Stimulated activated CD8-positive, alpha-beta memory T cell treated with anti-CD3 and anti-CD28 coated beads, Interleukin-2, amount 100 ng/mL, for 1 hour (primary cell): ENCODE measurements around the gene SF3B1.
"Not testable (repeated sequence)": the region's sequence is repeated elsewhere in the genome, so short reads cannot be mapped to it uniquely, and the experiment has no call there.

Experiments used
- DNase-seq, 2 donors: peaks; one replicate each; pipeline ENCODE4 v3.0.0-alpha.2; 2020; ENCODE audit warnings: low read depth in 2 of 2

SF3B1 gene

GRCh38 chr2:197343968-197344367 is 90.9 kb downstream of the SF3B1 start:
- DNase-seq: not testable (repeated sequence)

DNA sequence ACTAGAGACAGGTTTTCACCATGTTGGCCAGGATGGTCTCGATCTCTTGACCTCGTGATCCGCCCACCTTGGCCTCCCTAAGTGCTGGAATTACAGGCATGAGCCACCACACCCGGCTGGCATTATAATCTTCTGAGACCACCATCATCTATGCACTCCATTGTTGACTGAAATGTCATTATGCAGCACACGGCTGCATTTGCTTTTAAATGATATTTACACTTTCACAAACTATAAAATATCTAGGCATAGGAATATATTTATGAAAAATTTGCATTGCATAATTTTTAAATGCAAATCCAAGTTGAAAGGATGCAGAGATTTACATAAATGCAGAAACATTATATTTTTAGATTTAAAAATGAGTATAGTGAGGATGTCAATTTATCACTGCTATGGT is 94.2 kb downstream of the SF3B1 start:
- no peak for DNase-seq
